SU-DHL-6 (cell line): Measurements from ENCODE around the gene GNS.

Experiments used
- H2AFZ ChIP-seq: fragments of 200-600 bp; sonication (generic); 2 replicates; pipeline ENCODE4 v1.6.1; 2014; ENCODE audit warnings: low read depth, mild to moderate bottlenecking, moderate library complexity, mixed read lengths, antibody characterized with exemption, low read length; ENCODE audit not compliant: severe bottlenecking
- H3F3A ChIP-seq: fragments of 200-600 bp; shearing (Covaris generic); 2 replicates; pipeline ENCODE4 v1.6.0; 2016; ENCODE audit warnings: antibody characterized with exemption, mild to moderate bottlenecking; ENCODE audit not compliant: insufficient read depth
- H3K27ac ChIP-seq: fragments of 200-600 bp; sonication (generic); 2 replicates; pipeline ENCODE4 v1.5.1; 2016; ENCODE audit warnings: low read depth, mild to moderate bottlenecking, low read length, moderate library complexity, mixed read lengths
- H3K27me3 ChIP-seq: fragments of 200-600 bp; sonication (generic), shearing (Covaris generic); 2 replicates; pipeline ENCODE4 v1.6.0; 2014; ENCODE audit warnings: mild to moderate bottlenecking, low read length
- H3K36me3 ChIP-seq: fragments of 200-600 bp; sonication (generic); 2 replicates; pipeline ENCODE4 v1.6.1; 2014; ENCODE audit warnings: mild to moderate bottlenecking, low read length, mixed read lengths
- H3K4me2 ChIP-seq: fragments of 300-600, 200-600 bp; shearing (Covaris generic), sonication (generic); 2 replicates; pipeline ENCODE4 v1.6.0; 2014; ENCODE audit warnings: low read length, low read depth, mild to moderate bottlenecking; ENCODE audit not compliant: poor library complexity, severe bottlenecking
- H3K4me3 ChIP-seq: fragments of 200-600 bp; sonication (generic); 2 replicates; pipeline ENCODE4 v1.5.1; 2014; ENCODE audit warnings: antibody characterized with exemption, low read length, mild to moderate bottlenecking, mixed read lengths; ENCODE audit not compliant: insufficient read depth, poor library complexity, severe bottlenecking
- H3K79me2 ChIP-seq: fragments of 200-600 bp; sonication (generic); 2 replicates; pipeline ENCODE4 v1.6.1; 2014; ENCODE audit warnings: mild to moderate bottlenecking, low read length, moderate library complexity; ENCODE audit not compliant: insufficient read depth
- H3K9ac ChIP-seq: fragments of 200-600 bp; sonication (generic); 2 replicates; pipeline ENCODE4 v1.7.0; 2014; ENCODE audit warnings: mild to moderate bottlenecking, low read length
- H3K9me2 ChIP-seq: fragments of 200-600 bp; sonication (generic); replicated peaks from 2 replicates; pipeline ENCODE4 v1.6.1; 2014; ENCODE audit warnings: low read length; ENCODE audit not compliant: insufficient read depth
- H3K9me3 ChIP-seq: fragments of 200-600 bp; sonication (generic); 2 replicates; pipeline ENCODE4 v1.6.1; 2014; ENCODE audit warnings: low read length, mixed read lengths; ENCODE audit not compliant: insufficient read depth
- H4K20me1 ChIP-seq: fragments of 200-600 bp; sonication (generic); 2 replicates; pipeline ENCODE4 v1.6.1; 2014; ENCODE audit warnings: low read depth, mild to moderate bottlenecking, antibody characterized with exemption, low read length, moderate library complexity, mixed read lengths
- CTCF ChIP-seq: fragments of 200-600 bp; sonication (generic); IDR thresholded peaks from one replicate; pipeline ENCODE4 v1.5.1; 2017; ENCODE audit warnings: antibody characterized with exemption, mild to moderate bottlenecking, low read length, moderate library complexity; ENCODE audit not compliant: insufficient read depth, poor library complexity, severe bottlenecking
- EZH2phosphoT487 ChIP-seq: fragments of 200-600 bp; sonication (generic), shearing (Covaris generic); conservative IDR thresholded peaks from 2 replicates; pipeline ENCODE4 v1.6.1; 2018; ENCODE audit warnings: mild to moderate bottlenecking, antibody characterized with exemption, low read length, moderate library complexity, mixed read lengths

The GNS gene

GRCh38 chr12:64688219-64688618 is 71.0 kb downstream of the GNS start:
- H3K27ac ChIP-seq, result no peak overlapping the region
- no peak overlapping the region for H3K9ac ChIP-seq
- H3K4me3 ChIP-seq, result no peak overlapping the region
- H3K36me3 ChIP-seq, result no peaks in the 10 kb centered on the region; the same call in 1 of the 2 replicates
- H3F3A ChIP-seq, result no peaks in the 10 kb centered on the region
- H3K9me2 ChIP-seq, result no peaks in the 10 kb centered on the region
- peaks cover 5% of the 10 kb centered on the region; the same call in 1 of the 2 replicates for H3K79me2 ChIP-seq
- TF ChIP-seq CTCF, result no peak
- TF ChIP-seq EZH2phosphoT487, result no peak
- H3K4me2 ChIP-seq, result no peak overlapping the region
- no peaks in the 10 kb centered on the region for H3K9me3 ChIP-seq
- no peaks in the 10 kb centered on the region for H3K27me3 ChIP-seq
- no peaks in the 10 kb centered on the region for H4K20me1 ChIP-seq
- no peak overlapping the region for H2AFZ ChIP-seq

- TF ChIP-seq EZH2phosphoT487 (no peak), CTCF (no peak)
- no peaks in the 10 kb centered on the region for H3K27me3 ChIP-seq
- H3K9me3 ChIP-seq, result no peaks in the 10 kb centered on the region
- no peaks in the 10 kb centered on the region; the same call in 1 of the 2 replicates for H4K20me1 ChIP-seq
- H3K9ac ChIP-seq, result no peak overlapping the region
- H3K27ac ChIP-seq, result no peak overlapping the region
- no peaks in the 10 kb centered on the region for H3K9me2 ChIP-seq
- H3F3A ChIP-seq, result no peaks in the 10 kb centered on the region
- no peak overlapping the region for H3K4me3 ChIP-seq
- no peaks in the 10 kb centered on the region; the same call in 1 of the 2 replicates for H3K36me3 ChIP-seq
- no peak overlapping the region for H2AFZ ChIP-seq
- H3K4me2 ChIP-seq, result no peak overlapping the region
- H3K79me2 ChIP-seq, result peaks cover 9% of the 10 kb centered on the region; the same call in 1 of the 2 replicates
Observed at GRCh38 chr12:64687816-64688215, 71.4 kb downstream of the GNS start.

DNA sequence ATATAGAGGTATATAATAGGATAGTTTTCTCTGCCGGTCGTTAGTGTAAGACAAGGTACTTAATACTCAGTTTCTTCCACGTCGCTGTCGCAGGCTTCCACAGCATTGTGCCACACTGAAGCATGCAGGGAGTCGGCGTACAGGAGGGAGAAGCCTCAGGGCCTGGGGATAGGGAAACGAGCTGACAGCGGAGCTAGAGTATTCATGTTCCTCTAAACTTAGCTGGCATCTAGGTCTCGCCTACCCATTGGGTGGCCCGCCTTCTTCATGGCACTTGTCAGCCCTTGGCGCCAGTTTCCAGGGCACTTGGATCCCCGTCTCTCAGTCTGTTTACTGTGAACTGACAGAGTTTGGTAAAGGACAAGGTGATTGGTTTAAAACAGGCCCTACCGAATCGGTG is 73.6 kb downstream of the GNS start:
- no peak overlapping the region for H3K9ac ChIP-seq
- H3K4me2 ChIP-seq, result no peak overlapping the region
- H3K27me3 ChIP-seq, result no peaks in the 10 kb centered on the region
- H3K4me3 ChIP-seq, result no peak overlapping the region
- TF ChIP-seq CTCF (no peak), EZH2phosphoT487 (no peak)
- no peaks in the 10 kb centered on the region; the same call in 1 of the 2 replicates for H3K36me3 ChIP-seq
- no peak overlapping the region for H2AFZ ChIP-seq
- H3K27ac ChIP-seq, result no peak overlapping the region
- peaks cover 27% of the 10 kb centered on the region for H3K79me2 ChIP-seq
- no peaks in the 10 kb centered on the region for H3K9me3 ChIP-seq
- H4K20me1 ChIP-seq, result no peaks in the 10 kb centered on the region; the same call in 1 of the 2 replicates
- no peaks in the 10 kb centered on the region for H3K9me2 ChIP-seq
- no peaks in the 10 kb centered on the region for H3F3A ChIP-seq

DNA sequence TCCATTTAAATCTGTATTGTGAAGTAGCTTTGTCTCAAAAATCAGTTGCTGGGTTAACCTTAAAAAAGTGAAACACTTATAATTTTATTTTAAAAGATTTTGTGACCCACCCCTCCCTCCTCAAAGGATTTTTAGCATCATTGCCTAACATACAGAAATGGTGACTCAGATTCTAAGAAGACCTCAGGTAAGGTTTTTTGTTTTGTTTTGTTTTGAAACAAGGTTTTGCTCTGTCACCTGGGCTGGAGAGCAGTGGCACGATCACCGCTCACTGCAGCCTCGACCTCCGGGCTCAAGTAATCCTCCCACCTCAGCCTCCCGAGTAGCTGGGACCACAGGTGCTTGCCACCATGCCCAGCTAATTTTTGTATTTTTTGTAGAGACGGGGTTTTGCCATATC is 74.2 kb downstream of the GNS start:
- H3K79me2 ChIP-seq, result peaks cover 31% of the 10 kb centered on the region
- no peak overlapping the region for H3K4me2 ChIP-seq
- no peaks in the 10 kb centered on the region for H3K9me3 ChIP-seq
- H4K20me1 ChIP-seq, result no peaks in the 10 kb centered on the region; the same call in 1 of the 2 replicates
- H3K27ac ChIP-seq, result no peak overlapping the region
- H3K4me3 ChIP-seq, result no peak overlapping the region
- no peaks in the 10 kb centered on the region; the same call in 1 of the 2 replicates for H3K36me3 ChIP-seq
- no peak overlapping the region for H3K9ac ChIP-seq
- TF ChIP-seq EZH2phosphoT487, result no peak
- TF ChIP-seq CTCF, result no peak
- H2AFZ ChIP-seq, result no peak overlapping the region
- no peaks in the 10 kb centered on the region for H3K9me2 ChIP-seq
- H3F3A ChIP-seq, result no peaks in the 10 kb centered on the region
- no peaks in the 10 kb centered on the region for H3K27me3 ChIP-seq
